KMS-11 (cell line): ENCODE data around the gene TRPM1.

ENCODE experiments used
- H2AFZ ChIP-seq: fragments of 200-600 bp; sonication (generic); 2 replicates; pipeline ENCODE4 v1.6.1; 2016; ENCODE audit warnings: antibody characterized with exemption, mixed run types, low read depth
- H3K27ac ChIP-seq: fragments of 200-600 bp; sonication (generic); 2 replicates; pipeline ENCODE4 v1.6.1; 2016; ENCODE audit warnings: mild to moderate bottlenecking, mixed run types
- H3K27me3 ChIP-seq: fragments of 200-600 bp; sonication (generic); 2 replicates; pipeline ENCODE4 v1.6.1; 2017; ENCODE audit warnings: mild to moderate bottlenecking, low read depth, mixed run types, moderate library complexity; ENCODE audit not compliant: insufficient read depth
- H3K36me3 ChIP-seq: fragments of 200-600 bp; sonication (generic); 2 replicates; pipeline ENCODE4 v1.6.1; 2017; ENCODE audit warnings: mild to moderate bottlenecking, mixed run types; ENCODE audit not compliant: insufficient read depth
- H3K4me1 ChIP-seq: fragments of 200-600 bp; sonication (generic); 2 replicates; pipeline ENCODE4 v1.6.1; 2016; ENCODE audit warnings: mild to moderate bottlenecking, low read depth, mixed run types; ENCODE audit not compliant: poor library complexity, severe bottlenecking
- H3K4me2 ChIP-seq: fragments of 200-600 bp; sonication (generic); 2 replicates; pipeline ENCODE4 v1.7.0; 2016; ENCODE audit warnings: mild to moderate bottlenecking, mixed run types
- H3K4me3 ChIP-seq: fragments of 200-600 bp; sonication (generic); IDR thresholded peaks from 2 replicates; pipeline ENCODE4 v1.6.1; 2017; ENCODE audit warnings: low read depth, low read length, mixed read lengths; ENCODE audit not compliant: insufficient read depth
- H3K79me2 ChIP-seq: fragments of 200-600 bp; sonication (generic); 2 replicates; pipeline ENCODE4 v1.6.1; 2016; ENCODE audit warnings: low read depth, mixed run types; ENCODE audit not compliant: insufficient read depth
- H3K9ac ChIP-seq: fragments of 200-600 bp; sonication (generic); 2 replicates; pipeline ENCODE4 v1.6.1; 2016; ENCODE audit warnings: mild to moderate bottlenecking, mixed run types
- H4K20me1 ChIP-seq: fragments of 200-600 bp; sonication (generic); 2 replicates; pipeline ENCODE4 v1.6.1; 2016; ENCODE audit warnings: mild to moderate bottlenecking, mixed run types; ENCODE audit not compliant: insufficient read depth
- CTCF ChIP-seq: fragments of 200-600 bp; sonication (generic); conservative IDR thresholded peaks from 2 replicates; pipeline ENCODE4 v1.6.1; 2017; ENCODE audit warnings: low read depth, mild to moderate bottlenecking, antibody characterized with exemption, low read length, moderate library complexity, mixed read lengths

The TRPM1 gene

GRCh38 chr15:30956216-30957124 lies 145.1 kb downstream of the TRPM1 start:
- no peak overlapping the region for H3K27ac ChIP-seq
- no peaks in the 10 kb centered on the region for H4K20me1 ChIP-seq
- no peak overlapping the region for H3K4me3 ChIP-seq
- no peak overlapping the region for H3K9ac ChIP-seq
- peaks cover 11% of the 10 kb centered on the region for H3K4me1 ChIP-seq
- no peak overlapping the region for H3K4me2 ChIP-seq
- H3K79me2 ChIP-seq, result no peaks in the 10 kb centered on the region
- H3K36me3 ChIP-seq, result peaks cover 22% of the 10 kb centered on the region
- no peak for TF ChIP-seq CTCF
- no peaks in the 10 kb centered on the region for H3K27me3 ChIP-seq
- H2AFZ ChIP-seq, result no peak overlapping the region

GRCh38 chr15:30954674-30955073 lies 146.9 kb downstream of the TRPM1 start:
- peaks cover 22% of the 10 kb centered on the region for H3K36me3 ChIP-seq
- peaks cover 11% of the 10 kb centered on the region for H3K4me1 ChIP-seq
- peak overlapping the region; percentile 3; the same call in 1 of the 2 replicates for H3K27ac ChIP-seq
- no peaks in the 10 kb centered on the region for H3K79me2 ChIP-seq
- H3K4me2 ChIP-seq, result no peak overlapping the region
- H3K9ac ChIP-seq, result no peak overlapping the region
- no peaks in the 10 kb centered on the region for H3K27me3 ChIP-seq
- no peak for TF ChIP-seq CTCF
- H2AFZ ChIP-seq, result no peak overlapping the region
- no peak overlapping the region for H3K4me3 ChIP-seq
- H4K20me1 ChIP-seq, result no peaks in the 10 kb centered on the region

GRCh38 chr15:30953731-30954378 lies 147.7 kb downstream of the TRPM1 start:
- Histone ChIP-seq H3K79me2 (no peaks in the 10 kb centered on the region), H3K9ac (no peak overlapping the region), H3K27ac (peak overlapping the region; percentile 3; the same call in 1 of the 2 replicates), H3K4me2 (no peak overlapping the region), H3K27me3 (no peaks in the 10 kb centered on the region), H4K20me1 (no peaks in the 10 kb centered on the region), H3K4me1 (peaks cover 11% of the 10 kb centered on the region), H2AFZ (no peak overlapping the region), H3K4me3 (no peak overlapping the region), H3K36me3 (peaks cover 22% of the 10 kb centered on the region)
- TF ChIP-seq CTCF, result no peak

GRCh38 chr15:30953183-30953582 lies 148.3 kb downstream of the TRPM1 start:
- no peak overlapping the region for H3K9ac ChIP-seq
- H2AFZ ChIP-seq, result no peak overlapping the region
- peaks cover 11% of the 10 kb centered on the region for H3K4me1 ChIP-seq
- no peak for TF ChIP-seq CTCF
- H3K27ac ChIP-seq, result no peak overlapping the region
- H3K27me3 ChIP-seq, result no peaks in the 10 kb centered on the region
- H4K20me1 ChIP-seq, result no peaks in the 10 kb centered on the region
- H3K36me3 ChIP-seq, result peaks cover 16% of the 10 kb centered on the region
- no peaks in the 10 kb centered on the region for H3K79me2 ChIP-seq
- no peak overlapping the region for H3K4me3 ChIP-seq
- H3K4me2 ChIP-seq, result no peak overlapping the region
